Pons (tissue), 1 donor: ENCODE results near the gene IQCF2.
"Not testable (repeated sequence)": the region's sequence is repeated elsewhere in the genome, so short reads cannot be mapped to it uniquely, and the experiment has no call there.

Source experiments
- DNase-seq: peaks from one replicate; pipeline ENCODE4 v3.0.0-alpha.2; 2016; ENCODE audit warnings: low spot score

IQCF2 gene

GRCh38 chr3:51879937-51880336 is 18.5 kb downstream of the IQCF2 start:
- DNase-seq, result no peak

- no peak for DNase-seq
Measured at GRCh38 chr3:51886447-51886846, 25.0 kb downstream of the IQCF2 start.

DNA sequence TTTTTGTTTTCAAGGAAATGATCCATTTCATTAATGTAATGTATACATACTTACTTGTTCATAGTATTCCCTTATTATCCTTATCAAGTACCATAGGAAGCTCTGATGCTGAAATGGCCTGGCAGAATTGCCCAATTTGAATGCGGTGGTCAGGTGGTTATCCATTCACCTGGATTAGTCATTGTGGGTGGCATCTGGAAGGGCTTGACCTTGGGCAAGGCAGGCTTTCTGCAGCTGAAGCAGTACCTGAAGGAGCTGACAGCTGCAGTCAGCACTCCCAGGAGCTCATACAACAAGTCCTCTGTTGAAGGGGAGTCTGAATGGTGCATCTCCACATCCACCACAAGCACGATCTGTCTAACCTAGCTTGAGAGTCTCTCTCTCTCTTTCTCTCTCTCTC is 26.2 kb downstream of the IQCF2 start:
- no peak for DNase-seq

DNA sequence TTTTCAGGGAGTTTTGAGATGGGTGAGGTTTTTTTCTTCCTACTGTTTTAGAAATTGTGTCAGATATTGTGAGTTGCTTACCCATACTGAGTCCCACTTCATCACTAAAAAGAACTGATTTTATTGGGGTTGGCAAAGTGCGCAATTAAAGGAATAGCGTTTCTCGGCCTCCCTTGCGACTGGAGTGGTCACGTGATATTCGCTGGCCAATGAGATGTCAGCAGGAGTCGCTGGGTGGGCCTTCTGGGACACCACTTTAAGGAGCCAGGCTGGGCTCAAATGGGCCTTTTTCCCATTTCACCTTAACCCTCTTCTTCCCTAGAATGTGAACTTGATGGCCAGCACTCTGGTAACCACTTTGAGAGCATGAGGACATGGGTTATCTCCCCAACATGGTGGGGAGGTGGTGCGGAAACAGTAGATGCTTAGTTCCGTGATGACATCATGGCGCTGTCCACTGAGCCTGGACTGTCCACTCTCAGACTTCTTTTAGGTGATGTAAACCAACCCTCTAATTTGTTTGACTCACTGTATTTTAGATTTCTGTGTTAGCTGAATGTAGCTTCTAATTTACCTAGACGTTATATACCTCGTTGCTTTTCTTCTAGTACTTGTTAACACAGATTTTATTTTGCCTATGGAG is 27.2 kb downstream of the IQCF2 start:
- DNase-seq, result no peak

DNA sequence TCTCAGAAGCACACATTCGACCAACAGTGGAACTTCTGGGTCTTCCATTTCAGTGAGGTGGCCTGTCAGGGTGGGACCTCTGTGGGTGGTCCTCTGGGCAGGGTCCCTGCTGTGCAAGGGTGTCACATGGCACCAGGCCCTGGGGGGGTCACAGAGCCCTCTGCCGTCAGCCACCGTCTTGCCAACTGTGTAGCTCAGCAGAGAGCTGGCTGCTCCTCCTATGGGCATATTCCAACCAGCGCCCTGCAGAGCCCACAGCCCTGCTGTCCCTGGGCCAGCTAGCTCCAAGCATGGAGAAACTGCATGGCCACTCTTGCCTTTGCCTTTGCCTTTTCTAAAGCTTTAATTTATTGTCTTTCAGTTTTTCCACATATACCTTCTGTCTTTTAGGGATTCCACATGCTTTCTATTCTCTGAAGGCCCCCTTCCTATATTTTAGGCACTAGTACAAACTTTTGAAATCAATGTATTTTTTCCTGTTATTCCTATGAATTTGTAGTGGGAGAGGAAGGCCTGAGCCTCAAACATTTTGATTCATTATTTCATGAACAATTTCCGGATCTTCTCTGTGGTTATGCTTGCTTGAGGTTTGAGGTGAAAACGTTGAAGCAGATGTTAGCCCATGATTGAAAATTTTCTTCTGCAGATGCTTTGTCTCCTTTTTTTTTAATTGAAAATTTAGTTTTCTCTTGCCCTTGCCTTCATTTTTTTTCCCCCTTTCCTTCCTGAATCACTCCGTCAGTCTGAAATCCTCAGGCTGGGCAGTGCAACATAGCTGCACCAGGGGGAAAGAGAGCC is 30.0 kb downstream of the IQCF2 start:
- no peak for DNase-seq

DNA sequence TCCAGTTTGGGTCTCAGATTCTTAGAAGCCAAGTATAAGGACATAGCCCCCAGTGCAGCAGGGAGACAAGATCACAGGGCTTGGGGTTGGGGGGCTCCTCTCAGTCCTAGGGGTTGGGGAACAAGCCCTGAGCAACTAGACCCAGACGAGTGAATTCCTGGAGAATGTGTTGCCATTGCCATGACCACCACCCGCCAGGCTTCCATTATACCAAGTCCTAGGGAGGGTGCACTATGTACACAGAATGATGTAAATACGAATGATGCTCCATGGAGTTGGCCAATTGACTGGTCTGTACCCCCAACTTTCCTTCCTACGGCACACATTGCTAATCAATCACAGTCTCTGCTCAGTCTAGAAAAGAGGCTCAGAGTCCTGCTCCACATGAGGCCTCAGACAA is 33.0 kb downstream of the IQCF2 start:
- DNase-seq, result no peak

DNA sequence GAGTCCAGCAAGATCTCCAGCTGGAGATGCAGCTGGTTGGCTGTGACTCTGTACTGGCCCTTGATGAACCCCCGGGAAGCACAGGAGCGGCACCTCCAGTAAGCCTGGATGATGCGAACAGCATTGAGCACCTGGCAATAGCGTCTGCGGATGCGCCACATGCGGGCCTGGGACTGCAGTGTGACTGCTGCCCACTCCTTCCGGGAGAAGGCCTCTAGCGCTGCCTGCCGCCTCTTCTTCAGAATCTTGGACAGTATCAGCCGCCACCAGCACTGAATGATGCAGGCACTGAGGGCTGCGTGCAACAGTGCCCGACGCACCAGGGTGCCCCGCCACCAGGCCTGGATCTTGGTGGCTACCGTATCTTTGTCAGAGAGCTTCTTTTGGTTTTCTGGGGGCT is 33.5 kb downstream of the IQCF2 start:
- DNase-seq, result no peak

DNA sequence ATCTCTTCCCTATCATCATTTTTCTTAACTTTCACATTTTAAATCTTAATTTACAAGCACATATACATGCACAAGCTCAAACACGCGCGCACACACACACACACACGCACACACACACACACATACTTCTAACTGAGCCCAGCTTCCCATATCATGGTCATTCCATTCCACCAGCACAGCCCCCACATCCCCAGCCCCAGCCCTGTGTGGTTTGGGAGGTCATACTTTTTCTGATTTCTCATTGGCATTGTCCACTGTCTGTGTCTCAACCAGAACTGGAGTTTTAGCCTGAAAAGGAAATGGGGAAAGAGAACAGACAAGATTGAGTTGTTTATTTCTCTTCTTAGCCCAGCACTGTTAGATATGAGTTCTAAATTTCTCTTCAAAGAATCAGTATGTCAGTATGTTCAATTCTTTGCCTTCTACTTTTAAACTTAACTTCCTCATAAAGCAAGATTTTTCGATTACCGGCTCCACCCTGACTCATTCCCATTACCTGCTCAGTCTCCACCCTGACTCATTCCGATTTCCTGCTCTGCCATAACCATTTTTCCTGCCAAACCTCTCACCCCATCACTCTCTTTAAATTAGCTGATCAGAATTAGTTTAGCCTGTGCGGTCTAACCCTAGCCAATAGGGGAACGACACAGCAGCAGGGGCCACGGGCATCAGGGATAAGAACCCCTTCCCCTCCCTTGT is 35.3 kb downstream of the IQCF2 start:
- DNase-seq, result no peak

DNA sequence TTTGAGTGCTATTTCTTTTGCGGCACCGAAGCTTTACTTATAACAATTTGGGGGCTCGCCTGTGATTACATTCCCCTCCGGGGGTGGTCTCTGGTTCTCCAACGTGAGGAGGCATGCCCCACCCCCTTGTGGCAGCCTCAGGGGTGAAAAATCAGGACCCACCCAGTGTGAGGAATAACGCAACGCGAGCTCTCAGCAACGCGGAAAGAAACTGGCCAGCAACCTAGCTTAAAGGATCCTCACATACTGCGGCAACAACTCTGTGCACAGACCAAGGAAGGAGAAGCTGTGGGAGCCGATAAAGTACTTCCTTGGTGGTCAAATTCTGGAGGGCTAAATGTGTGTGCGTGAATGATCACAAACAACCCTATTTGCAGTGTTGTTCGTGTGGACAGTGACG is 36.0 kb downstream of the IQCF2 start:
- DNase-seq, result no peak

GRCh38 chr3:51900043-51900442 is 38.6 kb downstream of the IQCF2 start:
- not testable (repeated sequence) for DNase-seq

DNA sequence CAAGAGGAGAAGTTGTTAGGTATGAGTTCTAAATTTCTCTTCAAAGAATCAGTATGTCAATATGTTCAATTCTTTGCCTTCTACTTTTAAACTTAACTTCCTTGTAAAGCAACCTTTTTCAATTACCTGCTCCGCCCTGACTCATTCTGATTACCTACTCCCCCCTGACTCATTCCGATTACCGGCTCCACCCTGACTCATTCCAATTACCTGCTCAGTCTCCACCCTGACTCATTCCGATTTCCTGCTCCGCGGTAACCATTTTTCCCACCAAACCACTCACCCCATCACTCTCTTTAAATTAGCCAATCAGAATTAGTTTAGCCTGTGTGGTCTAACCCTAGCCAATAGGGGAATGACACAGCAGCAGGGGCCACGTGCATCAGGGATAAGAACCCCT is 40.9 kb downstream of the IQCF2 start:
- not testable (repeated sequence) for DNase-seq

DNA sequence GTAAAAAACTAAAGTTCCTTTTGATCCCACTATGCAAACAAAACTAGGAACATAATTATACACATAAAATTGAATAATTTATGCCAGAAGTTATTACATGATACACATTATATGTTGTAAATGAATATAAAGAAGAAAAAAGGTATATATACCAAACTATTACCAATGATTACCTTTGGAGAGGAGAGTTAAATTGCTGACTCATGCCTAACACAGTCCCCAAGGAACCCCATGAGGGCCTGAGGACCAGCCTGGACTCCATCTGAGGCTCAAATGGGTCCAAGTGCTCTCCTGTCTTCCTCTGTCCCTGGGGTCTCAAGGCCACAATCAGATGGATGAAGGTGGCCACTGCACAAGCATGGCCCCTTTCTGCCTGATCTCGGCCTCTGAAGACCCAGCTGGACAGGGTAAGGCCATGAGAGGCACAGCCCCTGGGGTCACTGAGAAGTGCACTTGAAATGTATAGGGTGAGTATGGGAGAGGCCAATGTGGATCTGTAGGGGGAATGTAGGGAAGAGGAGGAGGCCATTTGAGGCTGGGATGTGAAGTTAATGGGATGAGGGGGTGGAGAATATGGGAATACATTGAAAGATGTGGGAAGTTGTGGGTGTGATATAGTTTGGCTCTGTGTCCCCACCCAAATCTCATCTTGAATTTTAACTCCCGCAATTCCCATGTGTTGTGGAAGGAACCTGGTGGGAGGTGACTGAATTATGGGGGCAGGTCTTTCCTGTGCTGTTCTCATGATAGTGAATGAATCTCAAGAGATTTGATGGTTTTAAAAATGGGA is 42.8 kb downstream of the IQCF2 start:
- no peak for DNase-seq

DNA sequence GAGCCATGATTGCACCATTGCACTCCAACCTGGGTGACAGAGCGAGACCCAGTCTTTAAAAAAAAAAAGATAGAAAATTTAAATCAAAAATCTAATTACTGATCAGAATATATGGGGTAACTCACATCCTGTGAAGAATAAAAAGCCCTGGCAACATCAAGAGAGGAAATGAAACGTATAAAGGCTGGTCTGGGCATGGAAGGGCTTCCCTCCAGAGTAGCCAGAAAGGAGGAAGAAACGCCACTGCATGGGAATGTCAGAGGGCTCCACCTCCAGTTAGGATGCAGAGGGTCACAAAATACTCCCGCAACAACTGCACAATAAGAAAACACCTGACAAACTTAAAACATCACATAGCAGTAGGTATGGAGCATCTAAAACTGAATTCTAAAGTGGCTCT is 46.6 kb downstream of the IQCF2 start:
- no peak for DNase-seq
